ENCODE measurements around the gene TCF20.
A peak's percentile ranks its signal among the peaks of the same experiment; 100 is the strongest.

The TCF20 gene

DNA sequence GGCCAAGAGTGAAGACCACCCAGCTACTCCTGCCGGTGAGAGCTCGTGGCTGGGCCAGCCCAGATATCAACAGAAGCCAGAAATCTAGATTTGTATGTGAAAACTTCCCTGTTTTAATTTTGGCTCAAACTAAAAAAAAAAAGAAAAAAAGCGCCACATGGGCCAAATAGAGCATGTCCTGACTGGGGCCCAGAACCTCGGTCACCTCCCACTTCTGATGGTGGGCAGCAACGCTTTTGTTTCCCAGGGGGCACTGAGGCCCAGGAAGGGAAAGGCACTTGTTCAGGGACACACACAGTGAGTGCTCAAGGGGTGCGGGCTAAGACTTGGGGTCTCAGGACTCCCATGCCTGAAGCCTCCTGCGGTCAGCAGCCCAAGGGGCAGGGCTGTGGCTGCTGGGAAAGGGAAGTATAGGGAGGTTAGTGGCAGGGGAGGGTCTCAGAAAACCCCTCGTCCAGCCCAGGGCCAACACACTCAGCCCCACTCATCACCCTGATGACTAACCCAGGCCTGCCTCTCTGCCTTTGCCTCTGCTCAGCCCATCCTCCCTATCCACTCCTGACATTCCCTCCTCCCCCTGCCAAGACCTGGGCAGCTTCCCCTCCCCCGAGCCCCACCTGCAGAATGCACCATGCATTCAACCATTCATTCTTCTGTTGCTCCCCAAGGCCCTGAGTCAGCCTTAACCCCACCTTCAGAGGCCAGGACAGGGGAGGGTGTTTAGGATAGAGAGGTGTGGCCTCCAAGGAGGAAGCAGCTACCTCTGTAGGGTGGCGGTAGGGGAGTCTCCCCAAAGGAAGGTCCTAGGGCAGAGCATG, 30.0 kb upstream of the TCF20 start:
- peak; percentile 88 for DNase-seq

DNA sequence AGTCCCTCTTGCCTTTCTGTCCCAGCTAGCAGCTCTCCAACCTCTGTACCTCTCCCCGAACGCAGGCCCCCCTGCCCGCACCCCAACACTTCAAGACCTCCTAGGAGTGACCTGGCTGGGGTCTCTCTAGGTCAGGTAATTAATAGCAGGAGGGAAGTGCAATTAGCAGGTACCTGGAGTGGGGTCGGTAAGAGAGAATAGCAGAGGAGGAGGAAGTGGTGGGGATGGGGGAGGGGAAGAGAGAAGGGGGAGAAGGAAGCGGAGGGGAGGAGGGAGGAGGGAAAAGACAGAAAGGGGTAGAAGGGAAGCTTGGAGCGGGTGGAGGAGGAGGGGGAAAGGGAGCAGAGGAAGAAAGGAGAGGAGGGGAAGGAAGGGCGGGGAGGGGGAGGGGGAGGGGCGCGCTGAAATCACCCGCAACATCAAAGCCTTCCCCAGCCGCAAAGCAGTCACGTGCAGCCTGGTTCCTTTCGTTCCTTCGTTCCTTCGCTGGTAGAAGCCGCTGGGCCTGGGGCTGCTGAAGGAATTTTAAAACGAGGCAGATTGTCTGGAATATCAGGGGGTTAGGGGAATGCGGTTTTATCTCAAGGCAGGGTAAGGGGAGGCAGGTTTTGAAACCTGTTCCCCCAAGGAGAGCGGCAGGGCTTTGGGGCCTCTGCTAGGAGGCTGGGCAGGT, 29.3 kb upstream of the TCF20 start:
- peak; percentile 59 for DNase-seq

DNA sequence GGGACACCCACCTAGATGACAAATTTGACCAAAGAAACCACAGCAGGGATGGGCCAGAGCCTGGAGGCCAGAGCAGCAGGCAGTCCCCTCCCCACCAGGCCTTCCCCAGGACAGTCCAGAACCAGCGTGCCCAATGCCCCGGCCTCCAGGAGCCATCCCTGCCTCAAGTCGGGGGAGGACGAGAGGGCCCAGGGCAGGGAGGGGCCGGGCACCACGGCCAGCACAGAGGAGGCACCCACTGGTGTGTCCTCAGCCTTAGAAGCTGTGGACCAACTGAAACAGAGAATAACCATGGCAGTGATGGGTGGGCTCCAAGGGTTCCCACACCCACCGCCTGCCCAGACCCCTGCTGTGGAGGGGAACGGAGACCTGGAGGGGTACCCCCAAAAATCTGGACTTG, 28.3 kb upstream of the TCF20 start:
- DNase-seq, result no peak

DNA sequence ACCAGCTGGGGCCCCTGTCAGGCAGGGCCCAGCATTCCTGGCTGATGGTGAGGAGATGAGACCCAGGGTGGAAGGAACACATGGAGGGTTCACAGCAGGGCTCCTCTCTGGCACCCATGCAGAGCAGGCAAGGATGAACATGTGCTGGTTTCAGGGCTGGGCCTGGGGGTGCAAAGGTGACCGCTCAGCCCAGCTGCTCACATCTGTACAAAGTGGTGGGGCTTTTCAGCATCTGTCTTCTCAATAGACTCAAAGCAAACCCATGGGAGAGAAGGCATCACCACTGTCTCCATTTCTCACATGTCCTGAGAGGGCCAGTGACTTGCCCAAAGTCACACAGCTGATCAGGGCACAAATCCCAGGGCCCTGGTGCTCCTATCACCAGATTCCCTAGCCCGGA, 27.3 kb upstream of the TCF20 start:
- peak; percentile 40 for DNase-seq

DNA sequence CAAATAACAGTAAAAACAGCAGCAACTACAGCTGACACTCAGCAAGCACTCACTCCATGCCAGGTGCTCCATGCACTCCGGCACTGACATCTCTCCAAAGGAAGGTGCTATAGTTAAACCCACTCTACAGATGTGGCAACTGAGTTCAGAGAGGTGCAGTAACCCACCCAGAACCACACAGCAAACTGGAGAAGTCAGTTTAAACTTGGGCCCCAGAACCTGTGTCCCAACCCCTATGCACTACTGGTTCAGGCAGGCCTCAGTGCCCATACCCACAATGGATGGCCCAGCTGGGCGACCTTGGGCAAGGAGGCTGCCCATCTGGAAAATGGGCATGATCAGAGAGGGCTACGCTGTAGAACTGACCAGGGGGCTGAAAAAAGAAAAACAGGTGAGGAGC, 26.4 kb upstream of the TCF20 start:
- no peak for DNase-seq

DNA sequence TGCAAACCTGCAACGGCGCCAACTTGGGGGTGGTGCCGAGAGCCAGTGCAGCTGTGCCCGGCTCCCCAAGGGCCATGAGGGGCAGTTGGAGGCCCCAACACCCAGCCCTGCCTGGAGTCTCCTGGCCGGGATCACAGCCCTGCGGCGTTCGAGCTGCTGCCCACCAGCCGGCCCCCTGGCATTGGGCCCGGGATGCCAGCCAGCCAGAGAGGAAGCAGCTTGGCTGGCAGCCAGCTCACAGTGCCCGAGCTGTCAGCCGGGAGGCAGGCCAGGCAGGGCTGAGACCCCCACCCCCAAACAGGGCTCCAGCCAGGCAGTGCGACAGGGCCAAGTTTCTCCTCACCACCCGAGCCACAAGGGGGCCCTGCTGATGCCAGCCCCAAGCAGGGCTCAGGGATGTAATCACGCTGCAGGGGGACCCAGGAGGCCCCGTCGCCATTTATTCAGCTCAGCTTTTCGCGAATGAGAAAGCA, 26.0 kb upstream of the TCF20 start:
- peak; percentile 86 for DNase-seq

DNA sequence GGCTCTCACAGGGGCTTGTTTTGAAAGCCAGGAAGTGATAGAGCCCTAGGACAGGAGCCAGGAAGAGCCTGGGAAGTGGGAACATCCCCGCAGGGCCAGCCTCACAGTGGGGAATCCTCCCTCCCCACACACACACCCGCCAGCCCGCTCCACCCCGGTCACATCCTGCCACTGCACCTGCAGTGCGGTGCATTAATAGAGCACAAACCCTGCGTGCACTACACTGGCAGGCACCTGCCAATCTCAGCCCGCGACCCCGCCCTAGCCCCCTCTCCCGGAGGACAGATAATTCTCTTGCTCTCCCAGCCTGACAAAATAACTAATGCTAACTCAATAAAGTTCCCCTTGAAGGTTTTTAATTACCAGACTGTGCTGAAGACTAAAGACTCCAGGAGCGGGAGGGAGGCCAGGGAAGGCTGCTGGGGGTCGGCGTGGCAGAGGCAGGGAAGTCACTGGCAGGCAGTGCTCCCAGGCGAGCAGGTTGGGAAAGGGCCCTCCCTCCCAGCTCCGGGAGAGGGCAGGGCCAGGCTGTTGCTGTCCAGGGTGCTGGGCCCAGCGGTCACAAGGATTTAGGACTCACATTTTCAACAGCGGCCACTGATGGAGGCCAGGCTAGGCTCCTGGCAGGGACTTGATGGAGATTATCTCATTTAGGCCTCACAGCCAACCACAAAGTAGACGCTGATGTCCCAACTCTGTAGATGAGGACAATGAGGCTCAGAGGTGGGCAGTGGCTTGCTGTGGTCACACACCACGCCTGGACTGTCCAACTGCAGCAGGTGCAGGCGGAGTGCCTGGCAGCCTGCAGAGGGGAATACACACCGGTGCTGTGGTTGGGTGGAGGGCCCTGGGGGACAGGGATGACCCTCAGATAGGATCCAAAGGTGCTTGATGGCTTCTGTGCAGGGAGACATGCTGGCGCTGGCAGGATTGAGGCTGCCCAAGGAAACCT, 23.9 kb upstream of the TCF20 start:
- DNase-seq, result peak; percentile 38

DNA sequence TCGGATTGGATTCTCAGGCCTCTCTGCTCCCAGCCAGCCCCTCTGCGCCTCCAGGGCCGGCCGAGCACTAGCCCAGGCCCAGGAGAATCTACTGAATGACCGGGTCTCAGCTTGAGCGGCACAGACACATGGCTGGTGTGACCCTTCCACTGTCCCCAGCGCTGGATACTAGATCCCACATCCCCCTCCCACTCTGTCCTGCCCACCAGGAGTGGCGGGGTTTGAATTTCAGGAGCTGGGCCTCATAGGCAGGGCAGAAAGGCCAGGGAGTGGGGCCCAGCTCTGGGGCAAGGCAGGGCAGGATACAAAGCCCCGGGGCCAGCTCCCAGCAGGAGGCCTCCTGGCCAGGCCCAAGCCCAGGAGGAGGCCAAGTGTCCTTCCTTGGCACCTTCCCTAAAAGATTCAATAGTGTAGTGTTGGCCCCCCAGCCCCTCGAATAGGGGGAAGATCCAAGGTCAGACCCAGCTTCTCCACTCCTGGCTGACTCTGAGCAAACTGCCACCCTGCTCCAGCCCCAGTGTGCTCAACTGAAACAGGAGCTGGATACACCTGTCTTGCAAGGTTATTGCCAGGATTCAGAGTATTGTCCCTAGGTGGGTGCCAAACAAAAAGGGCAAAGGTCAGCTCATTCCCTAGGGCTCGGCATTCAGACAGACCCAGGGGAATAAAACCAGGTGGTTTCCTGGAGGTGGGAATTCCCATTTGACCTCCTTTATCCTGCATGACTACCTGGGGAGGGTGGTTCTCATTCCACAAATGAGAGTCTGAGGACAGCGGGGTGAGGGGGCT, 22.5 kb upstream of the TCF20 start:
- no peak for DNase-seq

DNA sequence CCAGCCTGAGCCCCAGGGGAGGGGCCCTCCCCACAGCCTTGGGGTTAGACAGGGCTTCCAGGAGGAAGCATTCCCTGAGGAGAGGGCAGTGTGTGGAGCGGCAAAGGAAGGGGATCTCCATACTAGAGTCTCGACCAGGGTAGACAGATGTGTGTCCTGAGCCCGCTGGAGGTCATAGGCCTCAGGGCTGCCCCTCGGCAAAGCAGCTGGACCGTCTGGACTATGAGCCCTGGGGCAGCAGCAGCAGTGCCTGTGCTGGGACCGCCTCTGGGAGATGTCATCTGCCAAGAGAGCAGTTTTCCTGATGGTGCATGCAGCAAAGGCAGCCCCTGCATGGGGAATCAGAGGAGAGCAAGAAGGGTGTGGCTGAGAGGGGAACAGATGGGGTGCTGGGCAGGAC, 20.8 kb upstream of the TCF20 start:
- no peak for DNase-seq

DNA sequence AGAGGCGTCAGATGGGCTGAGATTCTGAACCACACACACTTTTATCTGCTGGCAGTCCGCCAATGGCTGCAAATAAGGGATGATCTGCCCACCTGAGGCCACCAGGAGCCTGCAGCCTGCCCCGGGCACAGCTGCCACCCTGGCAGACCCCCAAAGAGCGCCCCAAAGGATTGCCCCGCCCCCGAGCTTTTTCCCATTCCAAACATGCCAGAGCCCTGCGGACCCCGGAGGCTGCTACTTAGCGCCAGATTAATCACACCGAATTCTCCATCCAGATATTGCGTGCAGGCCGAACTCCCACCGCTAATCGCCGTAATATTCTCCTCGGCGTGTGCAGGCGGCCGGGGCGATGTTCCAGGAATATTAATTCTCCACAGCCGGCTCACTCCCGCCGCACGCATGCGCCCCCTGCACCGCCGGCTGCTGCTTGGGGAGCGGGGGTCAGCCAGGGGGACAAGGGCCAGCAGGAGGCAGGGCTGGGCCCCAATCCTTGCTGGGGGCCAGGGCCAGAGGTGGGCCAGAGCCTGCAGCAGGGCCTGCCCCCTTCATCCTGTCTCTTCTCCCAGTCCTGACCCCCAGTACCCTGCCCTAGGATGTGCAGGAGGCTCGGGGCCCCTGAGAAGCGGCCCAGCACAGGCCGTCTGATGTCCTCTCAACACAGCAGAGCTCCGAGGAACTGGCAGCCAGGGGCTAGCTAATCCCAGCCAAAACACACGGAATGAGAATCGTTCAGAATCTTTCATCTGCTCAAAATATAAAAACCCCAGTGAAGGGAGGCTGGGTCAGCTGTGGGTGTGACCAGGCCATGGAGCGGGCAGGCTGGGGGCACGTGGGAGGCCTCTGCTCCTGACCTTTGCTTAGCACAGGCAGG, 19.5 kb upstream of the TCF20 start:
- no peak for DNase-seq

DNA sequence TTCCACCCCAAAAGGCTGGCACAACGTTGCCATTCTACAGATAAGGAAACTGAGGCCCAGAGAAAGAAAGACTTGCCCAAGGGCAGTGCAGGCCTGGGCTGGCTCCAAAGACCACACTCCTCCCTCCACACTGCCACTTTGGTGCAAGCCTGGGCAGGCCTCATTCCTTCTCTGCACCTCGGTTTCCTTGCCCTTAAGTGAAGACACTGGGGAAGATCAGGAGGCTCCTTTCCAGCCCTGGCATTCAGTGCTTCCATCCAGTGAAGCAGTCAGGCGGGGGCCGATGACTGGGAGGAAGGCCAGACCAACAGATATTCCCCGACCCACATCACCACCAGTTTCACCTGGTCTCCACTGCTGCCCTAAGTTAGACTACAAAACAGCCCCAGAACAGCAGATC, 18.3 kb upstream of the TCF20 start:
- DNase-seq, result no peak

DNA sequence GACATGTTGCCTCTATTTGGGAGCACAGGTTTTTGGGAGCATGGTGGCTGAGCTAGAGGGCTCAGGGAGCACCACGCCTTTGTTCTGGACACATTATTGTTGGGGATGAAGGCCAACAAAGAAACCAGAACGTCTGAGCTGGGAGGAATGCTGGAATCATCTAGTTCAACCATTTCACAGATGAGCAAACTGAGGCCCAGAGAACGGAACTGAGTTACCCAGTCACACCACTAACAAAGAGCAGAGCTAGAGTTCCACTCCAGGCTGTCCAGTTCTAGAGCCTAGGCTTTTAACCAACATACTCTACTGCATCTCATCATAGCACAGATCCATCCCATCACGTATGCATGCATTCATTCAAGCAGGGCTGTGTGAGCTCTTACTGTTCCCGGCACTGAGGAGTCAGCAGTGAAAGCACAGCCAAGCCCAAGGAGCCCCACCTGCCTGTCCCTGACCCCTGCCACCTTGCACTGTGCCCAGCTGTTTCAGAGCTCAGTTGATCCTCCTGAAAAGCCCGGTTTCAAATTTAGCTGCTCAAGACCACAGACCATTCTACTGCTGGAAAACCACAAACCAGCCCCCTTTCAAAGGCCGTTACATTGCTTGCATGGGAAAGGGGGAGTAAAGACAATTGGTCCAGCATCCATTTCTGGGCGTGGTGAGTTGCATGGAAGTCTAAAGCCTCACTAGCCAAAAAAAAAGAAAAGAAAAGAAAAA, 16.9 kb upstream of the TCF20 start:
- DNase-seq, result no peak

DNA sequence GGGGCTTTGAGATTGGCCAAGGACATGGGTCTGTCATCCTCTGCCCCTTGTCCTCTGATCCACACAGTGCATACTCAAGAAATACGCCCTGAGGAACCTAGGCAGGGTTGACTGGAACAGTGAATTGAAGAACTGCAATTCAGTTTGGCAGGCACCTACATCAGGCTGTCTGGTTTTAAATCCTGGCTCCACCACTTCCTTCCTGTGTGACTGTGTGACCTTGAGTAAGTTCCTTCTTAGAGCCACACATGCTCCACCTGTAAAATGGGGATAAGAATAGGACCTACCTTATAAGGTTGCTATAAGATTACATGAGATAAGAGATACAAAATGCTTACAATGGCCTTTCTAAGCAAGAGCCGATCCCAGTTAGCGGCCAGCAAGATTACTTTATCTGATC, 15.8 kb upstream of the TCF20 start:
- DNase-seq, result peak; percentile 42

DNA sequence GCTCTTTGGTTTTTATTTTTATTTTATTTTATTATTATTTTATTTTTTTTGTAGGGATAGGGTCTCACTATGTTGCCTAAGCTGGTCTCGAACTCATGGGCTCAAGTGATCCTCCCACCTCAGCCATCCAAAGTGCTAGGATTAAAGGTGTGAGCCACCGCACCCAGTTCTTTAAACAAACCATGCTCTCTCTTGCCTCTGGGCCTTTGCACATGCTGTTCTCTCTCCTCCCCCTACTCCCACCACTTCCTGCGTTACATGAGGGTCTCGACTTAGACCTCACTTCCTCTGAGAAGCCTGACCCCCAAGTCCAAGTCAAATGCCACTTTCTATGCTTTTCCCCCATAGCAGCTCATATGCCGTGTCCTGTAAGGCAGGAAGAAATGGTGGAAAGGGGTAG, 15.2 kb upstream of the TCF20 start:
- no peak for DNase-seq

DNA sequence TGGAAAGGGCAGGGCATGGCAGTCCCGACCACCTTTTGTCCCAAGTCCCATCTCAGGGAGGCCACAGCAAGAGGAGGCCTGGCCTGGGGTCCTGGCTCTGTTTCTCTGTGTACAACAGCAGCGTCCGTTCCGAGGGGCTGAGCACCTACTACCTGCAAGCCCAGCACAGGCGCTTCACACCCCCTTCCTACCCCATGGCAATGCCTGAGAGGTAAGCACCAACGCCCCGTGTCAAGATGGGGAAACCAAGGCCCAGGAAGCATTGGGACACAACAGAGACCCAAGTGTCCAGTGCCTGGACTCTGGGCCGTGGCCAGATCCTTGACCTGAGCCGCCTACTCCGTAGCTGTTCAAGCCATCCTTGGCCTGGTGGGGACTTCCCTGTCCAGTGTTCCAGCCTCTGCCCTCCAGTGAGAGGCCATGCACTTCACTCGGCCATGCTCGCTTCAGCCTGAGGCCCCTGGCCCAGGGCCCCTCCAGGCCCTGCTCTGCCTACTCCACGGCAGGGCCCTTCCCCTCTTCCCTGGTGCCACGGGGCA, 14.3 kb upstream of the TCF20 start:
- no peak for DNase-seq

DNA sequence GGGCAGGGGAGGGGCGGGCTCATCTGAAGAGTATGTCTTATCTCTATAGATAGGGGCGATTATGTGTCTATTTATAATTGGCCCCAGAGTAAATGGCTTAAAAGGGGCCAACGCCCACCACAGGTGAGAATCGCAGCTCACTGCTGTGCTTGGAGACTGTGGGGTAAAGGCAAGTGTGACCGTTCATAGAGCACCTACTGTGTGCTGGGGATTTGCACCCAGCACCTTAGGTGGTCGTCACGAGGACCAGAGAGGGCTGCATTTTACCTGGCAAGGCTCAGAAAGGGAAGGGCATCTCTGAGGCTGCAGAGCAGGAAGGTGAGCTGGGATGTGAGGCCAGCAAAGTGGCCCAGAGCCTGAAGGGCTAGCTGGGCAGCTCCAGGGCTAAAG, 13.7 kb upstream of the TCF20 start:
- no peak for DNase-seq

DNA sequence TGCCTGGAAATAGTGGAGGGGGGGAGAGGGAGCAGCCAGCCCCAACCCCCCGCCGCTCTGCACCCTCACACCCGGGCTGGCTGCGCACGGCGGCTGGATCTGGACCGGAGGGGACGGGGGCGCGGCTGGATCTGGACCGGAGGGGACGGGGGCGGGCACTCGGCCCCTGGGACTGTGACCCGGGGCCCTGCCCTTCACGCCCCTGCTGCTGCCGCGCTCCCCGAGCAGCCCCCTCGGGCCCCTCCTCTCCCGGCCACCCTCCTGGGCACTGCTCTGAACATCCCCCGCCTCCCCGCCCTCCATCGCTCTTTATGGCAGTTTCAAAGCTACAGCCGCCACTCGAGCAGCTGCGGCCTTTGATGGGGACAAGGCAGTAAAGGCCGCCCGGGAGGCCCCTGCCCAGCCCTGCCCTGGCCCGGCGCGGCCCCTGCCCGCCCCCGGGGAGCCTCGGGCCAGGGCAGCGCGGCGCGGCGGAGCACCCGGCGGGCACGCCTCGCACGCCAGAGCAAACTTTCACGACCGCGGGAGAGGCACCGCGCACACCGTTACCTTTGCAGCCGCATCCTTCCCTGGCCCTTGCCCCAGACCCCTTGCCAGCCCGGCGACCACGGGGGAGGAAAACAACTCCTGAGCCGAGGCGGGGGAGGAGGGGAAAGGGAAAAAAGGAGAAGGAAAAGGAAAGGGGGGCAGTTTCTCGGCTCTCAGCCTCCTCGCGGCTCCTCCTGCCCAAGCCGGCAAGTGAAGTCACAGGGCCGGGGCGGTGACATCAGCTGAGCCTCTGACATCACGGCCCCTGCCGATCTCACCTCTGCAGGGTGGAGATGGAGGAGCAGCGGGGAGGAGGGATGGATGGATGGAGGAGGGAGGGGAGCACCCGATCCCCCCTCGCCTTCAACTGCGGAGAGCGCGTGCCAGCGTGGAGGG, 13.1 kb upstream of the TCF20 start:
- DNase-seq, result no peak

DNA sequence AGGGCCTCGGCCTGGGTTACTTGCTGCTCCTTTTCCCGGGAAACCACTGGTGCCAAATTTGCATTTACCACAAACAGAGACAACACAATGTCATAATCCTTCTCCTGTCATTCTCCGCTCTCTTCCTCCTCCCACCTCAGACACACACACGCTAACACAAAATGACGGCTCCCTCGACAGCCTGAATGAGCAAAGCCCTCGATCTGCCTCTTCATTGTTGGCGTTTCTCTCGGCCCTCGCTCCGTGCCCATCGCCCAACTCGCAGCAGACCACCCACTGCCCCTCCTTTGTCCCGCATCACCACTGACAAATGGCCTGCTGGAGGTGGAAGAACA, 12.5 kb upstream of the TCF20 start:
- DNase-seq, result no peak

DNA sequence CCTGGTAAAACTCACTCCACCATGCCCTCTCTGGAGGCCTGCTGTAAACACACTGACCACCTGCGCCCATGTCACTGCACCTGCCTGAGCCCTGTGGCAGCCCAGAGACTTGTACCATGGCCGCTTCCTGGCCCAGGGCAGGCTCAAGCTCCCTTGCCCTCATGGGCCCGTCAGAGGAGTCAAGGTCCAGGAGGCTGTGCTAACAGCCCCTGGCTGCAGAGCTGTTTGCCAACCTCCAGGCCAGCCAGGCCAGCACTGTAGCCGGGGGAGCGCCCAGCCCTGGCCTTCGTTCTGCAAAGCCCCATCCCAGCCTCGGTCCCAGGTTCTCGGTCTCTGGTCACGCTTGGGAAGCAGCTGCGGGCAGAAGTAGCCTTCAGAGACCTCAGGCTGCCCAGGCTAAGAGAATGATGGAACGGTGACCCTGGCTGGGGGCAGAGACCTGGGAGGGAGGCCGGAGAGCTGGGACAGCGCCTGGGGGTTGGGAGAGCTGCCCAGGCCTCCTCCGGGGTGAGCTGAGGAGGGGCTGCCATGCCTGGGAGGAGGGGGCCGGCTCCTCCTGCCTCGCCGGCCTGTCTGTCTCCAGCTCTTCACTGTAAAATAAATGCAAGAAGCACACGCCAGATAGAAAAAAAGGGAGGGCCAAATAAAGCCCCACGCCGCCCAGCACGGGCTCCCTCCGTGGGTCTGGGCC, 11.9 kb upstream of the TCF20 start:
- no peak for DNase-seq

Measured in RPMI8226 (cell line).